GM23338 (cell line): Measurements from ENCODE around the gene TIMP3.

Source experiments
- CREB1 ChIP-seq: fragments of 250-450 bp; sonication (Bioruptor Pico); IDR thresholded peaks from 2 replicates; pipeline ENCODE4 v1.5.0; 2020; ENCODE audit warnings: low read depth, mild to moderate bottlenecking, moderate library complexity
- EZH2 ChIP-seq: fragments of 200-600 bp; sonication (generic); IDR thresholded peaks from one replicate; pipeline ENCODE4 v1.8.0; 2017; ENCODE audit warnings: antibody characterized with exemption, mild to moderate bottlenecking, low read depth; ENCODE audit not compliant: unreplicated experiment
- EZH2phosphoT487 ChIP-seq: fragments of 200-600 bp; sonication (generic); IDR thresholded peaks from one replicate; pipeline ENCODE4 v1.8.1; 2018; ENCODE audit warnings: antibody characterized with exemption; ENCODE audit not compliant: unreplicated experiment
- JUNB ChIP-seq: IDR thresholded peaks from one replicate; pipeline ENCODE4 v1.6.1; 2016; ENCODE audit warnings: antibody characterized with exemption; ENCODE audit not compliant: unreplicated experiment
- NANOG ChIP-seq: IDR thresholded peaks from 2 replicates; pipeline ENCODE4 v1.6.1; 2016; ENCODE audit warnings: antibody characterized with exemption, borderline replicate concordance
- POLR2AphosphoS5 ChIP-seq: IDR thresholded peaks from 2 replicates; pipeline ENCODE4 v1.6.1; 2016; ENCODE audit warnings: antibody characterized with exemption, low read depth
- STAT1 ChIP-seq: IDR thresholded peaks from one replicate; pipeline ENCODE4 v1.6.1; 2016; ENCODE audit warnings: antibody characterized with exemption; ENCODE audit not compliant: unreplicated experiment
- ZNF114 ChIP-seq: fragments of 250-450 bp; sonication (Bioruptor Pico); IDR thresholded peaks from 2 replicates; pipeline ENCODE4 v1.5.0; 2020; ENCODE audit warnings: mild to moderate bottlenecking, moderate library complexity
- ZNF331 ChIP-seq: fragments of 250-450 bp; sonication (Bioruptor Pico); IDR thresholded peaks from 2 replicates; pipeline ENCODE4 v1.5.0; 2020; ENCODE audit warnings: low read depth, mild to moderate bottlenecking, moderate library complexity
- TF ChIP-seq, protein P1 (sequence below): IDR thresholded peaks from one replicate; pipeline ENCODE4 v1.6.1; 2018; ENCODE audit warnings: antibody characterized with exemption; ENCODE audit not compliant: unreplicated experiment
- TF ChIP-seq, protein P2 (sequence below), 2 experiments: fragments of 200-600 bp in 1 of 2; sonication (generic) in 1 of 2; conservative IDR thresholded peaks; 2 replicates each; pipeline versions ENCODE4 v1.5.1 to v1.6.1; 2016 to 2017; ENCODE audit warnings: antibody characterized with exemption in 2 of 2, low read depth in 2 of 2, mild to moderate bottlenecking in 2 of 2, moderate library complexity in 1 of 2
- TF ChIP-seq, protein P3 (sequence below): IDR thresholded peaks from 2 replicates; pipeline ENCODE4 v1.6.1; 2016; ENCODE audit warnings: antibody characterized with exemption
- TF ChIP-seq, protein P4 (sequence below): fragments of 250-450 bp; sonication (Bioruptor Pico); IDR thresholded peaks from 2 replicates; pipeline ENCODE4 v1.5.0; 2020; ENCODE audit warnings: mild to moderate bottlenecking, moderate library complexity

DNA sequence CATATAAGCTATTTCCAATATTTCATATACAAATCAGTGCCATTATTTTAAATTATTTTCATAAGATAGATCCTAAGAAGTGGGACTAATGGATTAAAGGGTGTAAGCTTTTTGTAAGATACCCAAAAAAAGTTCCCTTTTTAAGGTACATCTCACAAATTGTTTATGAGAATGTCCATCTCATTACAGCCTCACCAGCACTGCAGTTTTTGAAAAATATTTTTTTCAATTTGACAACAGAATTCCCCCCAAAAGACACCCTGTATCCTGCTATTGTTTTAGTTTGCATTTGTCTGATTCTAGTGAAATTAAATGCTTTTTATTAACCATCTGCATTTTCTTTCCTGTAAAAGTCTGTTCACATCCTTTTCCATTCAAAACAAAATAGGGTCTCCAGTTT, 69.0 kb downstream of the TIMP3 start:
- TF ChIP-seq, protein P1, sequence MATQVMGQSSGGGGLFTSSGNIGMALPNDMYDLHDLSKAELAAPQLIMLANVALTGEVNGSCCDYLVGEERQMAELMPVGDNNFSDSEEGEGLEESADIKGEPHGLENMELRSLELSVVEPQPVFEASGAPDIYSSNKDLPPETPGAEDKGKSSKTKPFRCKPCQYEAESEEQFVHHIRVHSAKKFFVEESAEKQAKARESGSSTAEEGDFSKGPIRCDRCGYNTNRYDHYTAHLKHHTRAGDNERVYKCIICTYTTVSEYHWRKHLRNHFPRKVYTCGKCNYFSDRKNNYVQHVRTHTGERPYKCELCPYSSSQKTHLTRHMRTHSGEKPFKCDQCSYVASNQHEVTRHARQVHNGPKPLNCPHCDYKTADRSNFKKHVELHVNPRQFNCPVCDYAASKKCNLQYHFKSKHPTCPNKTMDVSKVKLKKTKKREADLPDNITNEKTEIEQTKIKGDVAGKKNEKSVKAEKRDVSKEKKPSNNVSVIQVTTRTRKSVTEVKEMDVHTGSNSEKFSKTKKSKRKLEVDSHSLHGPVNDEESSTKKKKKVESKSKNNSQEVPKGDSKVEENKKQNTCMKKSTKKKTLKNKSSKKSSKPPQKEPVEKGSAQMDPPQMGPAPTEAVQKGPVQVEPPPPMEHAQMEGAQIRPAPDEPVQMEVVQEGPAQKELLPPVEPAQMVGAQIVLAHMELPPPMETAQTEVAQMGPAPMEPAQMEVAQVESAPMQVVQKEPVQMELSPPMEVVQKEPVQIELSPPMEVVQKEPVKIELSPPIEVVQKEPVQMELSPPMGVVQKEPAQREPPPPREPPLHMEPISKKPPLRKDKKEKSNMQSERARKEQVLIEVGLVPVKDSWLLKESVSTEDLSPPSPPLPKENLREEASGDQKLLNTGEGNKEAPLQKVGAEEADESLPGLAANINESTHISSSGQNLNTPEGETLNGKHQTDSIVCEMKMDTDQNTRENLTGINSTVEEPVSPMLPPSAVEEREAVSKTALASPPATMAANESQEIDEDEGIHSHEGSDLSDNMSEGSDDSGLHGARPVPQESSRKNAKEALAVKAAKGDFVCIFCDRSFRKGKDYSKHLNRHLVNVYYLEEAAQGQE: no peak
- TF ChIP-seq EZH2phosphoT487 (no peak), EZH2 (no peak), CREB1 (CRISPR knock-in tag) (no peak), POLR2AphosphoS5 (no peak), ZNF114 (CRISPR knock-in tag) (no peak), JUNB (no peak), STAT1 (no peak), NANOG (no peak), ZNF331 (CRISPR knock-in tag) (no peak)
- TF ChIP-seq, protein P2, sequence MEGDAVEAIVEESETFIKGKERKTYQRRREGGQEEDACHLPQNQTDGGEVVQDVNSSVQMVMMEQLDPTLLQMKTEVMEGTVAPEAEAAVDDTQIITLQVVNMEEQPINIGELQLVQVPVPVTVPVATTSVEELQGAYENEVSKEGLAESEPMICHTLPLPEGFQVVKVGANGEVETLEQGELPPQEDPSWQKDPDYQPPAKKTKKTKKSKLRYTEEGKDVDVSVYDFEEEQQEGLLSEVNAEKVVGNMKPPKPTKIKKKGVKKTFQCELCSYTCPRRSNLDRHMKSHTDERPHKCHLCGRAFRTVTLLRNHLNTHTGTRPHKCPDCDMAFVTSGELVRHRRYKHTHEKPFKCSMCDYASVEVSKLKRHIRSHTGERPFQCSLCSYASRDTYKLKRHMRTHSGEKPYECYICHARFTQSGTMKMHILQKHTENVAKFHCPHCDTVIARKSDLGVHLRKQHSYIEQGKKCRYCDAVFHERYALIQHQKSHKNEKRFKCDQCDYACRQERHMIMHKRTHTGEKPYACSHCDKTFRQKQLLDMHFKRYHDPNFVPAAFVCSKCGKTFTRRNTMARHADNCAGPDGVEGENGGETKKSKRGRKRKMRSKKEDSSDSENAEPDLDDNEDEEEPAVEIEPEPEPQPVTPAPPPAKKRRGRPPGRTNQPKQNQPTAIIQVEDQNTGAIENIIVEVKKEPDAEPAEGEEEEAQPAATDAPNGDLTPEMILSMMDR (conservative IDR thresholded peaks at IDR 0.05; ENCODE audit: low read depth in 2 of 2): no peak
- TF ChIP-seq, protein P3, sequence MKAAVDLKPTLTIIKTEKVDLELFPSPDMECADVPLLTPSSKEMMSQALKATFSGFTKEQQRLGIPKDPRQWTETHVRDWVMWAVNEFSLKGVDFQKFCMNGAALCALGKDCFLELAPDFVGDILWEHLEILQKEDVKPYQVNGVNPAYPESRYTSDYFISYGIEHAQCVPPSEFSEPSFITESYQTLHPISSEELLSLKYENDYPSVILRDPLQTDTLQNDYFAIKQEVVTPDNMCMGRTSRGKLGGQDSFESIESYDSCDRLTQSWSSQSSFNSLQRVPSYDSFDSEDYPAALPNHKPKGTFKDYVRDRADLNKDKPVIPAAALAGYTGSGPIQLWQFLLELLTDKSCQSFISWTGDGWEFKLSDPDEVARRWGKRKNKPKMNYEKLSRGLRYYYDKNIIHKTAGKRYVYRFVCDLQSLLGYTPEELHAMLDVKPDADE: no peak
- TF ChIP-seq, protein P4, sequence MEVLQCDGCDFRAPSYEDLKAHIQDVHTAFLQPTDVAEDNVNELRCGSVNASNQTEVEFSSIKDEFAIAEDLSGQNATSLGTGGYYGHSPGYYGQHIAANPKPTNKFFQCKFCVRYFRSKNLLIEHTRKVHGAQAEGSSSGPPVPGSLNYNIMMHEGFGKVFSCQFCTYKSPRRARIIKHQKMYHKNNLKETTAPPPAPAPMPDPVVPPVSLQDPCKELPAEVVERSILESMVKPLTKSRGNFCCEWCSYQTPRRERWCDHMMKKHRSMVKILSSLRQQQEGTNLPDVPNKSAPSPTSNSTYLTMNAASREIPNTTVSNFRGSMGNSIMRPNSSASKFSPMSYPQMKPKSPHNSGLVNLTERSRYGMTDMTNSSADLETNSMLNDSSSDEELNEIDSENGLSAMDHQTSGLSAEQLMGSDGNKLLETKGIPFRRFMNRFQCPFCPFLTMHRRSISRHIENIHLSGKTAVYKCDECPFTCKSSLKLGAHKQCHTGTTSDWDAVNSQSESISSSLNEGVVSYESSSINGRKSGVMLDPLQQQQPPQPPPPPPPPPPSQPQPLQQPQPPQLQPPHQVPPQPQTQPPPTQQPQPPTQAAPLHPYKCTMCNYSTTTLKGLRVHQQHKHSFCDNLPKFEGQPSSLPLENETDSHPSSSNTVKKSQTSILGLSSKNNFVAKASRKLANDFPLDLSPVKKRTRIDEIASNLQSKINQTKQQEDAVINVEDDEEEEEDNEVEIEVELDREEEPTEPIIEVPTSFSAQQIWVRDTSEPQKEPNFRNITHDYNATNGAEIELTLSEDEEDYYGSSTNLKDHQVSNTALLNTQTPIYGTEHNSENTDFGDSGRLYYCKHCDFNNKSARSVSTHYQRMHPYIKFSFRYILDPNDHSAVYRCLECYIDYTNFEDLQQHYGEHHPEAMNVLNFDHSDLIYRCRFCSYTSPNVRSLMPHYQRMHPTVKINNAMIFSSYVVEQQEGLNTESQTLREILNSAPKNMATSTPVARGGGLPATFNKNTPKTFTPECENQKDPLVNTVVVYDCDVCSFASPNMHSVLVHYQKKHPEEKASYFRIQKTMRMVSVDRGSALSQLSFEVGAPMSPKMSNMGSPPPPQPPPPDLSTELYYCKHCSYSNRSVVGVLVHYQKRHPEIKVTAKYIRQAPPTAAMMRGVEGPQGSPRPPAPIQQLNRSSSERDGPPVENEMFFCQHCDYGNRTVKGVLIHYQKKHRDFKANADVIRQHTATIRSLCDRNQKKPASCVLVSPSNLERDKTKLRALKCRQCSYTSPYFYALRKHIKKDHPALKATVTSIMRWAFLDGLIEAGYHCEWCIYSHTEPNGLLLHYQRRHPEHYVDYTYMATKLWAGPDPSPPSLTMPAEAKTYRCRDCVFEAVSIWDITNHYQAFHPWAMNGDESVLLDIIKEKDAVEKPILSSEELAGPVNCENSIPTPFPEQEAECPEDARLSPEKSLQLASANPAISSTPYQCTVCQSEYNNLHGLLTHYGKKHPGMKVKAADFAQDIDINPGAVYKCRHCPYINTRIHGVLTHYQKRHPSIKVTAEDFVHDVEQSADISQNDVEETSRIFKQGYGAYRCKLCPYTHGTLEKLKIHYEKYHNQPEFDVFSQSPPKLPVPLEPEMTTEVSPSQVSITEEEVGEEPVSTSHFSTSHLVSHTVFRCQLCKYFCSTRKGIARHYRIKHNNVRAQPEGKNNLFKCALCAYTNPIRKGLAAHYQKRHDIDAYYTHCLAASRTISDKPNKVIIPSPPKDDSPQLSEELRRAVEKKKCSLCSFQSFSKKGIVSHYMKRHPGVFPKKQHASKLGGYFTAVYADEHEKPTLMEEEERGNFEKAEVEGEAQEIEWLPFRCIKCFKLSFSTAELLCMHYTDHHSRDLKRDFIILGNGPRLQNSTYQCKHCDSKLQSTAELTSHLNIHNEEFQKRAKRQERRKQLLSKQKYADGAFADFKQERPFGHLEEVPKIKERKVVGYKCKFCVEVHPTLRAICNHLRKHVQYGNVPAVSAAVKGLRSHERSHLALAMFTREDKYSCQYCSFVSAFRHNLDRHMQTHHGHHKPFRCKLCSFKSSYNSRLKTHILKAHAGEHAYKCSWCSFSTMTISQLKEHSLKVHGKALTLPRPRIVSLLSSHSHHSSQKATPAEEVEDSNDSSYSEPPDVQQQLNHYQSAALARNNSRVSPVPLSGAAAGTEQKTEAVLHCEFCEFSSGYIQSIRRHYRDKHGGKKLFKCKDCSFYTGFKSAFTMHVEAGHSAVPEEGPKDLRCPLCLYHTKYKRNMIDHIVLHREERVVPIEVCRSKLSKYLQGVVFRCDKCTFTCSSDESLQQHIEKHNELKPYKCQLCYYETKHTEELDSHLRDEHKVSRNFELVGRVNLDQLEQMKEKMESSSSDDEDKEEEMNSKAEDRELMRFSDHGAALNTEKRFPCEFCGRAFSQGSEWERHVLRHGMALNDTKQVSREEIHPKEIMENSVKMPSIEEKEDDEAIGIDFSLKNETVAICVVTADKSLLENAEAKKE (CRISPR knock-in tag): no peak
